HG03520 (cell line): Measurements from ENCODE around the gene PYCR2.

ENCODE experiments used
- ATAC-seq: cut with Tn5 transposase; IDR thresholded peaks from one replicate; pipeline ENCODE4 v1.9.1; 2021; ENCODE audit warnings: mild to moderate bottlenecking, moderate library complexity; ENCODE audit not compliant: unreplicated experiment

The PYCR2 gene

GRCh38 chr1:225921734-225922709 is 2.0 kb downstream of the PYCR2 start:
- ATAC-seq, result no peak

DNA sequence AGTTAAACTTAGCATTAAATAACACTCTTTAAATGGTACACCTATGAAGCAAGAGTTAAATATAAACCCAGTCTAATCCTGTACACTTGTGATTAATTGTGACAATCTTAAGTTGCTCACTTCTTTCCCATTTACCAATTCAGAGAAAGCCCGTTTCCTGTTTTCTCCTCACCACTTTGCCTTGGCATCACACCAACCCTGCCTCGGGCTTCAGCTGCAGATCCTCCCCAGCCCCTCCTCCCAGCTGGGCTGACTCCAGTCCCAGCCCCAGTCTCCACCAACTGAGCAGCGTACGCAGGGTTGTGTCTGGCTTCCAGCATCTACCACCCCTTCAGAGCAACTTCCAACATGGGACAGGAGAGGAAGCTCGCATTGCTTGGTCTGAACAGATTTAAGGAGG is 4.1 kb downstream of the PYCR2 start:
- ATAC-seq, result no peak

DNA sequence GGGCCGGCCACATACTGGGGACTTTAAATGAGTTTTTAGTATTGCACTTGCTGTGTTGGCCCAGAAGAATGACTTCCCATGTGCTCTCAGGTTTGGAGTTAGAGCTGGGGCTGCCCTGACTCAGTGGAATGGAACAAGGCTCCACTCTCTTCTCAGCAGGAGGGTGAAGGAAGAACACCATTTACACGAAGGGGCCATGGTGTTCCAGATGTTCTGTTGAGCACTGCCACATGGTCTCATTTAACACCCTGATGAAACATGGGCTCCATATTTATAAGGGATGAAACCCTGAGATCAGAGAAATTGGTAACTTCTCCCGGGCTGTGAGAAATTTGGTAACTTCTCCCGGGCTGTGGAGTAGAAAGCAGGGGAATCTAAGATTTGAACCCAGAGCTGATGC is 5.8 kb downstream of the PYCR2 start:
- ATAC-seq, result no peak

DNA sequence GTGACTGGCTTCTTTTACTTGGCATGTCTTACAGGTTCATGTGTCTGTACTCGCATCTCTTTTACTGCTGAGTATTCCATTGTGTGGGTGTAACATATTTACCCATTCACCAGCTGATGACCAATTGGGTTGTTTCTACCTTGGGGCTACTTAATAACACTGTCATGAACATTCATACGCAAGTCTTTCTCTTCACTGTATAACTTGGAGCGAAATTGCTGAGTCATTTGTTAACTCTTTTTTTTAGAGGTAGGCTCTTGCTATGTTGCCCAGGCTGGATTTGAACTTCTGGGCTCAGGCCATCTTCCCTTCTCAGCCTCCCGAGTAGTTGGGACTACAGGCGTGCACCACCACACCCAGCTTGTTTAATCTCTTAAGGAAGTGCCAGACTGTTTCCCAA is 6.5 kb downstream of the PYCR2 start:
- no peak for ATAC-seq

- ATAC-seq, result no peak
Observed at GRCh38 chr1:225917101-225917500, 6.9 kb downstream of the PYCR2 start.

DNA sequence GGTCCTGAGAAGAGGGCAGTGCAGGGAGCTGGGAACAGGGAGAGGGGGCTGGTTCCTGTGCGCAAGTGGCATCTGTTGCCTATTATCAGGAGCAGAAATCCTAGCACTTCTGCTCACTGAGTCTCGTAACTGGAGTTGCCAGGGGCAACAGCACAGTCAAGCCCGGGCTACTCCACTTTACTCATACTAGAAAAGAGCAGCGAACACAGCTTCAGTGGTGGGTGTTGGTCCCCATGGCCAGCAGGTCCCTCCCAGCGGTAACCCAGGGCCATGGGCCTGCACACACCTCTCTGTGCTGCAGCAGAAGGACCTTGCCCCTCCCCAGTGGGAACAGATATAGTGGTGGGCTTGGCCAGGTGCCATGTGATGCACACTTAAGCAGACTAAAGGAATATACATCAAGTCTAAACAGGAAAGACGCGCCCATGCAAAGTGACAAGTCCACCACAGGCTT is 8.5 kb downstream of the PYCR2 start:
- ATAC-seq, result no peak

DNA sequence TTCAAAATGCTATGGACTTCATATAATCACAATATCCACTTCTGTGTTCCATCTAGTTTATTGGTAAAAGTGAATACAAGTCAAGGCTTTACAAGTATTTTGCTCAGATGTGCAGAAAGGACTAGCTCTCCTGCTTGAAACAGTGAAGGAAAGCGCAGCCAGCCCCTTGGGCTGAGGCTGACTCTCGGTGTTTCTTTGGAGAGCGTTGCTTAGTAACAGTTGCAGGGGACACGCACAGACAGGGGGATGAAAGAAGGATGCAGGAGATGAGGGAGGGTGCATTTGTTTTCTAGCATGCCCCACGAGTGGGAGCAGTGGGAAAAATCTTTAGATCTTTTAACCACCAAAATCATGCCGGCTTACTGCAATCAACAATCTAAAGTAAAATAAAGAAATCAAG is 9.1 kb downstream of the PYCR2 start:
- ATAC-seq, result no peak

- no peak for ATAC-seq
Observed at GRCh38 chr1:225914391-225914790, 9.7 kb downstream of the PYCR2 start.

DNA sequence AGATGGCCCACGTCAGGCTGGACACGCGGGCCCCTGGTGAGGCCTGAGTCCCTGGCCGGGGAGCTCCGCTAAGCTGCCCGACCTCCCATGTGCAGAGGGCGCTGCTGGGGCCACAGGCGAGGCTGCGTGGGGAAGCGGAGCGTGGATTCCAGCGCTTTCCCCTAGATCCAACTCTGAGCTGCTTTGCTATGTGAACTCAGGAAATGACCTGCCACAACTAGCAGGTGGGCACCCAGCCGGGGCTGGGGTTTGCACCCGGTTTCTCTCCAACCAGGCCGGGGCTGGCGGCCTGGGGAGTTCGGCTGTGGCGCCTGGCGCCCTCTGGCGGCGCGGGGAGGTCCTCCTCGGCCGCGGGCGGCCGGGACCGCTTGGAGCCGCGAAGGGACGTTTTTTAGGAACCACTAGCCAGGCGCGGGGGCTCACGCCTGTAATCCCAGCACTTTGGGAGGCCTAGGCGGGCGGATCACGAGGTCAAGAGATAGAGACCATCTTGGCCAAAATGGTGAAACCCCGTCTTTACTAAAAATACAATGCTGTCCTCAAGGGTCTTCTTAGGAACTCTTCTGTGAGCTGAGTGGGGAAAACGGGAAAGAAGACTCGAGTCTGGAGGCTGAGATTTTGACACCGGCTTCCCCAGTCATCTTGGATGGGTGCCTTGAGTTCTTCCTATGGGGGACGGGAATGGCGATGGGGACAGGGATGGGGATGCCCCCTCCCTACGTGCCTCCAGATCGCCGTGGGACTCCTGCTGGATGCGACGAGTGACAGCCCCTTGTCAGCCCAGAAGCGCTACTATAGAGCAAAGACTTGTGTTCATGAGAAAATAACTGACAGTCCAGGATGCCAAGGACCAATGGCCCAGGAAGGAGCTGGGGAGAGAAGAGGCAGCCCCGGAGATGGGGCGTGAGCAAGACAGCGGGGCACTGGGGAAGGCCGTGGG is 12.6 kb downstream of the PYCR2 start:
- no peak for ATAC-seq

DNA sequence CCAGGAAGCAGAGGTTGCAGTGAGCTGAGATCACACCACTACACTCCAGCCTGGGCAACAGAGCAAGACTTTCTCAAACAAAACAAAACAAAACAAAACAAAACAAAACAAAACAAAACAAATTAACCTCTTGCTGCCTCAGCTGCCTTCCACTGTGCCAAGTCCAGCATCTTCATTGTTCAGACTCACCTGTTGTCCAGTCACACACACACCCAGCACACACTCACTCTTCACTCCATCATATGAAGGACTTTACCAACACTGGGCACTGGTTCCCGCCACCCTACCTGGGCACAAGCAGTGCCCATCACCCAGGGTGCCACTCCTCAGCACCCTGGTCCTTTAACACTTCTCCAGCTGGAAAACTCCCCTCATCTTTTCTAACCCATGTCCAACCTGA is 14.6 kb downstream of the PYCR2 start:
- no peak for ATAC-seq

GRCh38 chr1:225908773-225909172 is 15.3 kb downstream of the PYCR2 start:
- no peak for ATAC-seq

GRCh38 chr1:225908013-225908640 is 15.9 kb downstream of the PYCR2 start:
- ATAC-seq, result no peak

DNA sequence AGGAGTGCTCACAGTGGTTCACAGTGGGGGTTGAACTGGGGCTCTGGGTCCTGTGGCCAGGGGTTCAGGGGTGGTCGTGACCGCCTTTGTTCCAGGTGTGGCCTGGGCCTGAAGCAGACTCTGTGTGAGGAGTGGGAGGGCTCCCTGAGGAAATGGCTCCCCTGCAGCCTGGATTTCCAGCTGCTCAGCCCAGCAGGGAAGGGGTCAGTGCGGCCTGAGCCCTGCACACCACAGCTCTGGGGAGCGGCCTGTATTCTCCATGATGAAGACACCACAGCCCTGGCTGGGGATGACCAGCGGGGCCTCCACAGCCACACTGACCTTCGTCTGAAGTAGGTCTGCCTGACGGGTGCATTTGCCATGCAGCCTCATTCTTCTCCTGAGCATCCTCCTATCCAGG is 16.7 kb downstream of the PYCR2 start:
- ATAC-seq, result no peak

DNA sequence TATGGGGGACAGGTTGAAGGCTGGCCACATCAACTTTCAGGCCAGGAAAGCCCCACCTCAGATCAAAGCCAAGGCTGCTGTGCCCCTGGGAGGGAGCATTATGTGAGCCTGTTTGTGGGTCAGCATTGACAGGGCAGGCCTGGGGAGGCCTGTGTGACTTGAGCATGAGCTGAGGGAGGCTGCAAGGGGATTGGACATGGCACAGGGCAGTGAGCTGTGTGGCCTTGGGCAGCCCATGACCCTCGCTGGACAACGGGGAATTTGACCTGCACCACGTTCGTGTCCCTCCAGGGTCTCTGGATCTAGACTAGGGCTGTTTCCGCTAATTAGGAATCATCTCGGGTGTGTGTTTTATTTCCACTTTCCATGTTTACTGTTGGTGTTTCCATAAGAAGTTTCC is 17.6 kb downstream of the PYCR2 start:
- no peak for ATAC-seq

- no peak for ATAC-seq
Observed at GRCh38 chr1:225903623-225904022, 20.4 kb downstream of the PYCR2 start.

GRCh38 chr1:225899044-225899925 is 24.8 kb downstream of the PYCR2 start:
- no peak for ATAC-seq

DNA sequence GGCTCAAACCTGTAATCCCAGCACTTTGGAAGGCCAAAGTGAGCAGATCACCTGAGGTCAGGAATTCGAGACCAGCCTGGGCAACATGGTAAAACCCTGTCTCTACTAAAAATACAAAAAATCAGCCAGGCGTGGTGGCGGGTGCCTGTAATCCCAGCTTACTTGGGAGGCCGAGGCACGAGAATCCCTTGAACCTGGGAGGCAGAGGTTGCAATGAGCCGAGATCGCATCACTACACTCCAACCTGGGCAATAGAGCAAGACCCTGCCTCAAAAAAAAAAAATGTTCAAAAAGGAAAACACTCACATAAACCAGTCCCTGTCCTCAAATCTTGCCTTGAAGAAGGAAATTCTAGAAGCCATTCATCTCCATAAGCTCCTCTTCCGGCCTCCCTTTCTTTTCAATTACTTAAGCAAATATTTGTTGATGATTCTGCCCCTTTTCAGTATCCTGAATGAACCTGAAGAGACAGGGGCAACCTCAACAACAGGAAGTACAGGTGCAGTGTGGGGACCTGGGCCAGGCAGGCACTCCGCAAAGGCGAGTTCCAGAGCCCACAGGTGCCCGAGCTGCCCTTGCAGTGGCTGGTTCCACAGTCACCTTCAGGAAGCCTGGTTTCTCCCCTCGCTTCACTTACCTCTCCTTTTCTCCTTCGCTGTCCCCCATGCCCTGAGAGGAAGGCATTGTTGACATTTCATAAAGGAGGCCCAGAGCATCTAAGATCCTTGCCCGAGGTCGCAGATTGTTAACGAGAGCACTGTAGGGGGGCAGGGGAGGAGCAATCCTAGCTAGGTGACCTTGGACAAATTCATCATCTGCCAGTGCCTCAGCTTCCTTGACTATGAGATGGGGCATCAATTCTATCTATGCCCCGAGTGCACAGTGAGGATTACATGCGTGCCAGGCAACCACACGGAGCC is 26.2 kb downstream of the PYCR2 start:
- ATAC-seq, result no peak

- peak; percentile 100 for ATAC-seq
Observed at GRCh38 chr1:225896937-225897549, 27.0 kb downstream of the PYCR2 start.

- ATAC-seq, result no peak
Observed at GRCh38 chr1:225896494-225896893, 27.6 kb downstream of the PYCR2 start.
